GM10248 (cell line): ENCODE data around the gene ADAP1.

Source experiments
- CTCF ChIA-PET: fragments of 300-600 bp; sonication (Branson Sonifier 250); formaldehyde crosslinking; extraction: SDS; loops from one replicate; lab custom pipeline; 2021; ENCODE audit warnings: antibody characterized with exemption; lab: Yijun Ruan, JAX
- POLR2A ChIA-PET: fragments of 350-650 bp; sonication (Branson Sonifier 250); formaldehyde crosslinking; extraction: SDS; loops from one replicate; lab custom pipeline; 2020; ENCODE audit warnings: antibody characterized with exemption; lab: Yijun Ruan, JAX
- DNase-seq: peaks from one replicate; pipeline ENCODE4 v3.0.0; 2012; ENCODE audit errors: extremely low spot score
- CTCF ChIP-seq: IDR thresholded peaks from 2 replicates; pipeline ENCODE4 v1.5.1; 2012; ENCODE audit warnings: mild to moderate bottlenecking, low read depth; ENCODE audit errors: extremely low read depth, missing control alignments, control extremely low read depth

ADAP1 gene

GRCh38 chr7:890868-891267 is 63.6 kb downstream of the ADAP1 start:
- DNase-seq, result no peak
- no peak for TF ChIP-seq CTCF
- CTCF ChIA-PET, result interaction anchor here (0.9 kb wide), 1 partner anchor 11 kb away, joined by 3 read pairs; no protein-coding TSS in a partner anchor
- POLR2A ChIA-PET, result no interaction called here

- CTCF ChIA-PET, result no interaction called here
- POLR2A ChIA-PET, result no interaction called here
- DNase-seq, result no peak
- no peak for TF ChIP-seq CTCF
Measured at GRCh38 chr7:889391-889790, 65.1 kb downstream of the ADAP1 start.

- DNase-seq, result no peak
- no peak for TF ChIP-seq CTCF
- ChIA-PET CTCF (no interaction called here), POLR2A (no interaction called here)
Measured at GRCh38 chr7:889025-889390, 65.5 kb downstream of the ADAP1 start.

DNA sequence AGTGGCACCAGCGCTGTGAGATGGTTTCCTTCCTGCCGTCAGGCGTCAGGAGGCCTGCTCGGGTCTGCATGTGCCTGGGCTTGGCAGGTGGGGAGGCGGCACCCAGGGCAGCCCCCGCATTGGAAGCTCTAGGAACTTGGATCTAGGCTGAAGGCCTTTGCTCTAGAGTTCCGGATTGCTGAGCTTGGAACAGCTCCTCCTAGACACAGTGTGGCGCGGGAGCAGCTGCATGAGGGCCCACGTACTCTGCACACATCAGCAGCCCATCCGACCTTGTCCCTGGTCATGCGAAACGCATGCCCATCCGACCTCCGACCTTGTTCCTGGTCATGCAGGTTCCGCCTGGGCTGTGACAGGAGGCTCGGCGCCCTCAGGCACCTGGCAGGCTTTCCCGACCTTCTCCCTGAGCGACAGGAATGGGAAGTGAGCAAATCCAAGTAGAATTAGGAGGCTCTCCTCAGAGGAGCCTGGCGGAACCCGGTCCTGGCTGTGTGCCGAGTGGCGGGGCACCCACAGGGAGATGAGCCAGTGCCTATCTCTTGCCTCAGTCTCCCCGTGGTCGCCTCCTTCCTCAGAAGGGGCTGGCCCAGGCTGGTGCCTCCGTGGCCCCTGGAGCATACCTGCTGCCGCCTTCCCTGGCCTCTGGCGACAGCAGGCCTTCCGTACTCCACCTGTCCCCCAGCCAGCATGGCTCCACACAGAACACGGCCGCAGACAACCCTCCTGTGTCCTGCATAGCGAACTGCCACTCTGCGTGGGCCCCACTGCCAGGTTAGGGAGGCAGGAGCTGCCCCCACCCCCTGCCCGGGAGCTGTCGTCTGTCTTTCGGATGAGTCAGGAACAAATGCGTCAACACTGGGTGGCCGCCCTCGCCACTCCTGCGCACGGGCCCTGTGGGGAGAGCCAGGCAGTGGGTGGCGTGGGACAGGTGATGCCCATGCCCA is 66.1 kb downstream of the ADAP1 start:
- DNase-seq, result no peak
- ChIA-PET CTCF (no interaction called here), POLR2A (no interaction called here)
- TF ChIP-seq CTCF, result no peak

- DNase-seq, result no peak
- TF ChIP-seq CTCF, result no peak
- ChIA-PET POLR2A (no interaction called here), CTCF (interaction anchor here (1.4 kb wide), 1 partner anchor 14 kb away, joined by 3 read pairs; no protein-coding TSS in a partner anchor)
Measured at GRCh38 chr7:887488-887820, 67.0 kb downstream of the ADAP1 start.

- CTCF ChIA-PET, result interaction anchor here (1.4 kb wide), 1 partner anchor 13 kb away, joined by 3 read pairs; no protein-coding TSS in a partner anchor
- POLR2A ChIA-PET, result no interaction called here
- no peak for TF ChIP-seq CTCF
- no peak for DNase-seq
Measured at GRCh38 chr7:886626-887487, 67.6 kb downstream of the ADAP1 start.
